ENCODE data around the gene UQCC2.

UQCC2 gene

GRCh38 chr6:33733709-33734007 is 22.2 kb upstream of the UQCC2 start:
- H3K36me3 Mint-ChIP-seq, result no peaks in the 10 kb centered on the region
- no peaks in the 10 kb centered on the region for H3K27me3 Mint-ChIP-seq
- no peak overlapping the region for H3K4me3 Mint-ChIP-seq
- no peaks in the 10 kb centered on the region for H3K9me3 Mint-ChIP-seq (ENCODE audit: low read depth)
- H3K4me1 Mint-ChIP-seq (ENCODE audit: low read depth), result no peaks in the 10 kb centered on the region
- no peak overlapping the region for H3K27ac Mint-ChIP-seq

DNA sequence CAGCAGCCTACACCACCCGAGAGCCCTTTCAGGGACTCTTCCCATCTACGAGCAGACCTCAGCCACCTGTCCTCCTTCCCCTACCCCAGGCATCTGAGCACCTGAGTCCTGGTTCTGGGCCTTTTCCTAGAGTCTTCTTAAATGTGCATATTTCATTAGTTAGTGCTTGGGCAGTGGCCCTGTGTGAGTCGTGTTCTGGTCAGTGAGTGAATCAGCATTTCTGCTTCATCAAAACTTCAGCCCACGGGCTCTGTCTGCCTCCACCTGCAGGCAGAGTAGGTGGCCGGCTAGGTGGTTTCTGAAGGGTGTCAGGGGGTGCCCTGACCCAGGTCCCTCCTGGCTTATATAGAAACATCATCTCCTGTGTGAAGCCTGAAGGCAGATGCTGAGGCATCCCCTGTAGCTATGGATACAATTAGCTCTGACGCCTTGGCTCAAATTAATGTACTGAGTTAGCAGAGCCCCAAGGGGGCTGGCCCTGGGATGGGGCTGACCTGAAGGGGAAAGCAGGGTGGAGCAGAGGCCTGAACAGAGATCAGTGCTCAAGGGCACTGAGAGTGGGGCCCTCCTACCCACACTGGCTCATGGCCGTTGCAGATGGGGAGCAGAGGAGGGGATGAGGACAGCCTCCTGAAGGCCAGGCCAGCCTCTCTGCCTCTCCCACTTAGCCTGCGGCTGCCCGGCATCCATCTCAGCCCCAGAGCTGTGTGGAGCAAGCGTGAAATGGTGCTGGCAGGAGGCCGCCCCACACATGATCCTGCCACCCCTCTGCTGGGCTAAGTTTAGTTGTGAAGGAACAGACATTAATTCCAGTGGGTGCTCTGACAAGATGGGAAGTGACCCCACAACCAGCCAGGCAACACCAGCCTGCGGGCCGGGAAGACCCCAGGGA is 21.6 kb upstream of the UQCC2 start:
- H3K4me1 Mint-ChIP-seq (ENCODE audit: low read depth), result no peaks in the 10 kb centered on the region
- H3K4me3 Mint-ChIP-seq, result no peak overlapping the region
- no peaks in the 10 kb centered on the region for H3K9me3 Mint-ChIP-seq (ENCODE audit: low read depth)
- no peak overlapping the region for H3K27ac Mint-ChIP-seq
- no peaks in the 10 kb centered on the region for H3K27me3 Mint-ChIP-seq
- no peaks in the 10 kb centered on the region for H3K36me3 Mint-ChIP-seq

- Mint-ChIP-seq H3K27me3 (no peaks in the 10 kb centered on the region), H3K4me3 (no peak overlapping the region), H3K27ac (no peak overlapping the region)
Measured at GRCh38 chr6:33732385-33732784, 20.9 kb upstream of the UQCC2 start.

GRCh38 chr6:33731751-33732282 is 20.3 kb upstream of the UQCC2 start:
- Mint-ChIP-seq H3K36me3 (no peaks in the 10 kb centered on the region), H3K27ac (no peak overlapping the region), H3K4me3 (no peak overlapping the region), H3K27me3 (no peaks in the 10 kb centered on the region), H3K9me3 (ENCODE audit: low read depth) (no peaks in the 10 kb centered on the region), H3K4me1 (ENCODE audit: low read depth) (no peaks in the 10 kb centered on the region)

More at GRCh38 chr6:33732385-33732784, 20.9 kb upstream of the UQCC2 start:
- no peaks in the 10 kb centered on the region for H3K9me3 Mint-ChIP-seq (ENCODE audit: low read depth)
- H3K36me3 Mint-ChIP-seq, result no peaks in the 10 kb centered on the region
- H3K4me1 Mint-ChIP-seq (ENCODE audit: low read depth), result no peaks in the 10 kb centered on the region

GRCh38 chr6:33731035-33731434 is 19.5 kb upstream of the UQCC2 start:
- Mint-ChIP-seq H3K9me3 (ENCODE audit: low read depth) (no peaks in the 10 kb centered on the region), H3K4me1 (ENCODE audit: low read depth) (no peaks in the 10 kb centered on the region), H3K36me3 (no peaks in the 10 kb centered on the region), H3K27ac (no peak overlapping the region), H3K27me3 (no peaks in the 10 kb centered on the region), H3K4me3 (no peak overlapping the region)

GRCh38 chr6:33730611-33731010 is 19.1 kb upstream of the UQCC2 start:
- no peaks in the 10 kb centered on the region for H3K4me1 Mint-ChIP-seq (ENCODE audit: low read depth)
- H3K36me3 Mint-ChIP-seq, result no peaks in the 10 kb centered on the region
- no peak overlapping the region for H3K27ac Mint-ChIP-seq

DNA sequence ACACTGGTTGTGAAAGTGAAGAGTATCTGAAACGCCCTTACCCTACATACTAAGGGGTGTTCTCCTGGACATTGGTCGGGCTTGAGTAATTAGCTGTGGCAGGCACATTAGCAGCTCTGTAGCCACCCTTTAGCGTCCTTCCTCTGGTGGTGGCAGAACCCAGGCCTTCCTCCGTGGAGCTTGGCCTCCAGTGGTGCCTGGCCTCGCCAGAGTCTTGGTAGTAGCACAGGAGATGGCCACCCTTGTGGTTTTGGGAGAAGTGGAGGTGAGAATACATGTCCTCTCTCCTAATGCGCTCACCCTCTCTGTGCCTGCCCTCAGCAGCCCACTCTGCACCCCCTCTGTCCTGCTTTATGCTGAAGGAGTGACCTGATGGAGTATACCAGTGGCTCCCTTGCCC is 17.6 kb upstream of the UQCC2 start:
- Mint-ChIP-seq H3K27me3 (no peaks in the 10 kb centered on the region), H3K36me3 (no peaks in the 10 kb centered on the region), H3K27ac (no peak overlapping the region), H3K4me3 (no peak overlapping the region), H3K9me3 (ENCODE audit: low read depth) (no peaks in the 10 kb centered on the region), H3K4me1 (ENCODE audit: low read depth) (peaks cover 11% of the 10 kb centered on the region)

More at GRCh38 chr6:33730611-33731010, 19.1 kb upstream of the UQCC2 start:
- no peak overlapping the region for H3K4me3 Mint-ChIP-seq
- no peaks in the 10 kb centered on the region for H3K27me3 Mint-ChIP-seq
- no peaks in the 10 kb centered on the region for H3K9me3 Mint-ChIP-seq (ENCODE audit: low read depth)

GRCh38 chr6:33728438-33728837 is 16.9 kb upstream of the UQCC2 start:
- no peaks in the 10 kb centered on the region for H3K36me3 Mint-ChIP-seq
- no peaks in the 10 kb centered on the region for H3K9me3 Mint-ChIP-seq (ENCODE audit: low read depth)
- no peak overlapping the region for H3K27ac Mint-ChIP-seq
- H3K4me1 Mint-ChIP-seq (ENCODE audit: low read depth), result peaks cover 17% of the 10 kb centered on the region
- H3K27me3 Mint-ChIP-seq, result no peaks in the 10 kb centered on the region
- H3K4me3 Mint-ChIP-seq, result no peak overlapping the region

- Mint-ChIP-seq H3K27me3 (no peaks in the 10 kb centered on the region), H3K9me3 (ENCODE audit: low read depth) (no peaks in the 10 kb centered on the region), H3K4me3 (no peak overlapping the region), H3K27ac (no peak overlapping the region), H3K4me1 (ENCODE audit: low read depth) (peaks cover 21% of the 10 kb centered on the region), H3K36me3 (no peaks in the 10 kb centered on the region)
Measured at GRCh38 chr6:33727932-33728331, 16.4 kb upstream of the UQCC2 start.

- no peak overlapping the region for H3K27ac Mint-ChIP-seq
- peaks cover 21% of the 10 kb centered on the region for H3K4me1 Mint-ChIP-seq (ENCODE audit: low read depth)
- no peaks in the 10 kb centered on the region for H3K27me3 Mint-ChIP-seq
- H3K4me3 Mint-ChIP-seq, result no peak overlapping the region
- no peaks in the 10 kb centered on the region for H3K36me3 Mint-ChIP-seq
- H3K9me3 Mint-ChIP-seq (ENCODE audit: low read depth), result no peaks in the 10 kb centered on the region
Measured at GRCh38 chr6:33727126-33727525, 15.6 kb upstream of the UQCC2 start.

GRCh38 chr6:33726696-33727095 is 15.2 kb upstream of the UQCC2 start:
- no peaks in the 10 kb centered on the region for H3K27me3 Mint-ChIP-seq

GRCh38 chr6:33725891-33726673 is 14.6 kb upstream of the UQCC2 start:
- H3K9me3 Mint-ChIP-seq (ENCODE audit: low read depth), result no peaks in the 10 kb centered on the region
- no peaks in the 10 kb centered on the region for H3K36me3 Mint-ChIP-seq
- peaks cover 21% of the 10 kb centered on the region for H3K4me1 Mint-ChIP-seq (ENCODE audit: low read depth)
- no peak overlapping the region for H3K27ac Mint-ChIP-seq
- no peak overlapping the region for H3K4me3 Mint-ChIP-seq
- H3K27me3 Mint-ChIP-seq, result no peaks in the 10 kb centered on the region

More at GRCh38 chr6:33726696-33727095, 15.2 kb upstream of the UQCC2 start:
- H3K36me3 Mint-ChIP-seq, result no peaks in the 10 kb centered on the region
- no peak overlapping the region for H3K4me3 Mint-ChIP-seq
- no peaks in the 10 kb centered on the region for H3K9me3 Mint-ChIP-seq (ENCODE audit: low read depth)
- H3K27ac Mint-ChIP-seq, result no peak overlapping the region
- H3K4me1 Mint-ChIP-seq (ENCODE audit: low read depth), result peaks cover 21% of the 10 kb centered on the region

DNA sequence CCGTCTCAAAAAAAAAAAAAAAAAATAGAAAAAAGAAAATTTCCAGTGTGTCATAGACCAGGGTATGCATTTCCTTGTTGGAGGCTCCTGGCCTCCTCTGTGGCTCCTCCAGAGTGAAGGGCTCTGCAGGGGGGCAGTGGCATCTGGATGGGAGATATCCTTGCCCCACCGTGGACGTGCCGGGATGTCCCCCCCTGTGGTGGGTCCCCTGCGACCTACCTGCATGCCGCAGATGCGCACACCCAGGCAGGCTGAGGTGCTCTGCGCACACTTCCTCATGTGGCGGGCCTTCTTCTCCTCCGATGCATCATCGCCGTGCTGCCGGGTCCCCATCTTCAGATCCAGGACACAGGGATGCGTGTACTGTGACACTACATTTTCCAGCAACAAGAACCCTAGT is 13.7 kb upstream of the UQCC2 start:
- peaks cover 21% of the 10 kb centered on the region for H3K4me1 Mint-ChIP-seq (ENCODE audit: low read depth)
- no peaks in the 10 kb centered on the region for H3K9me3 Mint-ChIP-seq (ENCODE audit: low read depth)
- no peaks in the 10 kb centered on the region for H3K27me3 Mint-ChIP-seq
- no peak overlapping the region for H3K27ac Mint-ChIP-seq
- H3K36me3 Mint-ChIP-seq, result no peaks in the 10 kb centered on the region
- no peak overlapping the region for H3K4me3 Mint-ChIP-seq

- Mint-ChIP-seq H3K36me3 (no peaks in the 10 kb centered on the region), H3K4me1 (ENCODE audit: low read depth) (peaks cover 21% of the 10 kb centered on the region), H3K27me3 (no peaks in the 10 kb centered on the region), H3K4me3 (peak overlapping the region; percentile 17), H3K9me3 (ENCODE audit: low read depth) (no peaks in the 10 kb centered on the region), H3K27ac (peak overlapping the region; percentile 6)
Measured at GRCh38 chr6:33724102-33725023, 12.9 kb upstream of the UQCC2 start.

Data from activated naive CD8-positive, alpha-beta T cell (primary cell).